Fibroblast of pulmonary artery (primary cell): ENCODE results near the gene TMEFF2.
"Not testable (repeated sequence)": the region's sequence is repeated elsewhere in the genome, so short reads cannot be mapped to it uniquely, and the experiment has no call there.

Source experiments
- DNase-seq: peaks from one replicate; pipeline ENCODE4 v3.0.0-alpha.2; 2010; ENCODE audit warnings: low read depth
- H3K4me3 ChIP-seq: replicated peaks from 2 replicates; pipeline ENCODE4 v1.5.1; 2011; ENCODE audit warnings: low read depth, mild to moderate bottlenecking, control low read depth, low read length, moderate library complexity
- CTCF ChIP-seq: IDR thresholded peaks from 2 replicates; pipeline ENCODE4 v1.5.1; 2011; ENCODE audit warnings: mild to moderate bottlenecking, control low read depth, low read length, inconsistent platforms; ENCODE audit errors: missing control alignments

Gene TMEFF2

GRCh38 chr2:192137451-192137850 is 57.3 kb downstream of the TMEFF2 start:
- no peak for TF ChIP-seq CTCF
- no peak overlapping the region for H3K4me3 ChIP-seq
- no peak for DNase-seq

- not testable (repeated sequence) for H3K4me3 ChIP-seq, DNase-seq
Observed at GRCh38 chr2:192132604-192133003, 62.1 kb downstream of the TMEFF2 start.

GRCh38 chr2:192130312-192130711 is 64.4 kb downstream of the TMEFF2 start:
- DNase-seq, H3K4me3 ChIP-seq: not testable (repeated sequence)

- TF ChIP-seq CTCF, result no peak
- no peak for DNase-seq
- no peak overlapping the region for H3K4me3 ChIP-seq
Observed at GRCh38 chr2:192128655-192129054, 66.1 kb downstream of the TMEFF2 start.

- no peak for TF ChIP-seq CTCF
- no peak for DNase-seq
- H3K4me3 ChIP-seq, result no peak overlapping the region
Observed at GRCh38 chr2:192127434-192127833, 67.3 kb downstream of the TMEFF2 start.

- H3K4me3 ChIP-seq, result no peak overlapping the region
- no peak for TF ChIP-seq CTCF
- DNase-seq, result no peak
Observed at GRCh38 chr2:192126912-192127311, 67.8 kb downstream of the TMEFF2 start.

GRCh38 chr2:192126426-192126825 is 68.3 kb downstream of the TMEFF2 start:
- TF ChIP-seq CTCF, result no peak
- DNase-seq, result no peak
- H3K4me3 ChIP-seq, result no peak overlapping the region

- no peak overlapping the region for H3K4me3 ChIP-seq
- TF ChIP-seq CTCF, result no peak
- DNase-seq, result no peak
Observed at GRCh38 chr2:192124571-192124970, 70.2 kb downstream of the TMEFF2 start.
